ENCODE measurements around the gene CLEC11A. TPM values are rescaled to one million over a fixed set of nuclear protein-coding genes. Genes with fewer than 3 reads are reported as not detected.

CLEC11A gene
- total RNA-seq, 1 donor from 2014 or later: 25.0 TPM

DNA sequence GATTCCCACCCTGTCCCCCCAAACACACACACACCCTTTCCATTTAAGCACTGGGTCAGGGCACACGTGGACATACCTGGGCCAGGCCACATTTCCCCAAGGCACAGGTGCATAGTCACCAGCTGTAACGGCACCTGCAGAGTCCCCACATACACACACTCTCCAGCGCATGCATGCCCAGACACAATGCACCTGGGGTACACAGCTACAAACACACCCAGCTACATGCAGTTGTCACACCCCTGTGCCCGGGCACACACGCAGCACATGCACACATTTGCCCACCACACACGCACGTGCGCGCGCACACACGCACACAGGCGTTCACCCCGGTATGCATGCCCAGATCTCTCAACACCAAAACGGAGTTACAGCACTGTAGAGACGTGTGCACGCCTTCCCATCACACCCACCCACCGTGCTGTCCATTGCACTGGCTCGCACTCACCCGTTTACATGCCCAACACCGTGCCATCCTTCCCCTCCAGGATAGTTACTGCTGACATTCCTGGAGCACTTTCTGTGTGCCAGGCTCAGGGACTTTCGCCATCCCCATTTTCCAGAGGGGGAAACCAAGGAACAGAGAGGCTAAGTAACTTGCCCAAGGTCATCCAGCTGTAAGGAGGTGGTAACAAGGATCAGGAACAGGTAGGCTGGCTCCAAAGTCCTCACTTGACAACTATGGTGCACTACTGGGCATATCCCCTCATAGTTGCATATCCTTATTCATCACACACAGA is 2.8 kb upstream of the CLEC11A start:
- intact Hi-C loops (cut with DNase I): no loop called here

DNA sequence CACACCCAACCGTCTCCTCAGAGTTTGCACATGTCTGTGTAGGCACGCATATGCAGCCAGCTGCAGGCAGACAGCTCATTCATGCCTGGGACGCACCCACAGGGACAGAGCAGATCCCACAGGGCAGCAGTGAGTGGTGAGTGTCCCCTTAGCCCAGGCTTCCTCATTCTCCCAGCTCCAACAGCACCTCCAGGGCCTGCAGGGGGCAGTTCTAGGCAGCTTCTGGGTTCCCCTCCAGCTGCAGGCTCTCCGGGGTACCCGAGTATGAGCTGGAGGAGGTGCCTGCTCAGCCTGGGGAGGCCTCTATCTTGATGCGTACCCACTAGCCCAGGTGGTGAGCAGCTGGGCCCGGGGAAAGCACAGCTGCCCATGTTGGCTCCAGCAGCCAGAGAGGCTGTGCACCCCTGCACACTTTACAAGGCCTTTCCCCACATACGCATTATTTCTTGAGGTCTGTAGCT is 2.2 kb upstream of the CLEC11A start:
- no peak for DNase-seq (ENCODE audit: extremely low spot score in 2 of 2)
- intact Hi-C loops (cut with DNase I): no loop called here
- H3K9me3 ChIP-seq: no peaks in the 10 kb centered on the region
- H3K27me3 ChIP-seq: no peaks in the 10 kb centered on the region
- TF ChIP-seq, protein P1, sequence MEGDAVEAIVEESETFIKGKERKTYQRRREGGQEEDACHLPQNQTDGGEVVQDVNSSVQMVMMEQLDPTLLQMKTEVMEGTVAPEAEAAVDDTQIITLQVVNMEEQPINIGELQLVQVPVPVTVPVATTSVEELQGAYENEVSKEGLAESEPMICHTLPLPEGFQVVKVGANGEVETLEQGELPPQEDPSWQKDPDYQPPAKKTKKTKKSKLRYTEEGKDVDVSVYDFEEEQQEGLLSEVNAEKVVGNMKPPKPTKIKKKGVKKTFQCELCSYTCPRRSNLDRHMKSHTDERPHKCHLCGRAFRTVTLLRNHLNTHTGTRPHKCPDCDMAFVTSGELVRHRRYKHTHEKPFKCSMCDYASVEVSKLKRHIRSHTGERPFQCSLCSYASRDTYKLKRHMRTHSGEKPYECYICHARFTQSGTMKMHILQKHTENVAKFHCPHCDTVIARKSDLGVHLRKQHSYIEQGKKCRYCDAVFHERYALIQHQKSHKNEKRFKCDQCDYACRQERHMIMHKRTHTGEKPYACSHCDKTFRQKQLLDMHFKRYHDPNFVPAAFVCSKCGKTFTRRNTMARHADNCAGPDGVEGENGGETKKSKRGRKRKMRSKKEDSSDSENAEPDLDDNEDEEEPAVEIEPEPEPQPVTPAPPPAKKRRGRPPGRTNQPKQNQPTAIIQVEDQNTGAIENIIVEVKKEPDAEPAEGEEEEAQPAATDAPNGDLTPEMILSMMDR (IDR thresholded peaks at IDR 0.05): no peak
- TF ChIP-seq POLR2A (IDR thresholded peaks at IDR 0.05) (no peak), POLR2AphosphoS5 (IDR thresholded peaks at IDR 0.05; ENCODE audit: insufficient read depth in 1 of 2, low read depth in 1 of 2) (no peak)
- H3K4me3 ChIP-seq: no peak overlapping the region
- H3K36me3 ChIP-seq: no peaks in the 10 kb centered on the region
- H3K27ac ChIP-seq: no peak overlapping the region
- H3K4me1 ChIP-seq: peaks cover 49% of the 10 kb centered on the region

More for the DNA sequence above, 2.8 kb upstream of the CLEC11A start:
- Histone ChIP-seq H3K27ac (no peak overlapping the region), H3K4me1 (peaks cover 43% of the 10 kb centered on the region), H3K9me3 (no peaks in the 10 kb centered on the region), H3K36me3 (no peaks in the 10 kb centered on the region), H3K27me3 (no peaks in the 10 kb centered on the region), H3K4me3 (no peak overlapping the region)
- TF ChIP-seq, protein P1 (IDR thresholded peaks at IDR 0.05): no peak
- no peak for TF ChIP-seq POLR2A (IDR thresholded peaks at IDR 0.05)
- TF ChIP-seq POLR2AphosphoS5 (IDR thresholded peaks at IDR 0.05; ENCODE audit: insufficient read depth in 1 of 2, low read depth in 1 of 2): no peak
- no peak for DNase-seq (ENCODE audit: extremely low spot score in 2 of 2)

DNA sequence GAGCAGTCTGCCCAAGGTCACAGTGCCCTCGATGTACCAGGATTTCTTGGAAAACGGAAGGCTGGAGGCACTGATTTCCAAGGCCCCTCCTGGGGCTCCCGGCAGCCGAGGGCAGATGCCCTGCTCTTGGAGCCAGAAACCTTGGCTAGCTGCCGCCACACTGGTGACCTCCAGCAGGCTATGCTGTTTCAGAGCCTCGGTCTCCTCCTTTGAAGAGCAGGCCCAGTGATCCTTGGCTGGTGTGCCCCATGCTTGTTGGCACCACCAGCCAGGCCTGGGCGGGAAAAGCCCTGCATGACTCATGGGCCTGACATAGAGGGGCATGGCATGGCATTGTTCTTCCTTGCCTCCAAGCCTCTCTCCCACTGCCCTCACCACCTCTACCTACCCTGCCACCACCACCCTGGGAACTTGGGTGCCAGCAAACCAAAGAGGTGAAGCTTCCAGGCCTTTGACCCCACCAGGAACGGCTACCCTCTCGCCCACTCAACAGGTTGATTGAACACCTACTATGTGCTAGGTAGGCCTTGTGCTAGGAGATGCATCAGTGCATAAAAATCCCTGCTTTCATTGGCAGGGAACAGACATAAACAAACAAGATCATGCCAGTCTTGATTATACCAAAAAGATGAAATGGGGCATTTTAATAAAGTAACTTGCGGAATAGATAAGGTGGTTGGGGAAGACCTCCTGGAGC is 1.6 kb upstream of the CLEC11A start:
- peaks cover 53% of the 10 kb centered on the region for H3K4me1 ChIP-seq
- no peak overlapping the region for H3K27ac ChIP-seq
- H3K9me3 ChIP-seq: no peaks in the 10 kb centered on the region
- DNase-seq (ENCODE audit: extremely low spot score in 2 of 2): no peak
- no peak overlapping the region for H3K4me3 ChIP-seq
- intact Hi-C loops (cut with DNase I): no loop called here
- TF ChIP-seq, protein P1 (IDR thresholded peaks at IDR 0.05): no peak
- no peak for TF ChIP-seq POLR2AphosphoS5 (IDR thresholded peaks at IDR 0.05; ENCODE audit: insufficient read depth in 1 of 2, low read depth in 1 of 2)
- TF ChIP-seq POLR2A (IDR thresholded peaks at IDR 0.05): no peak
- no peaks in the 10 kb centered on the region for H3K27me3 ChIP-seq
- H3K36me3 ChIP-seq: no peaks in the 10 kb centered on the region

DNA sequence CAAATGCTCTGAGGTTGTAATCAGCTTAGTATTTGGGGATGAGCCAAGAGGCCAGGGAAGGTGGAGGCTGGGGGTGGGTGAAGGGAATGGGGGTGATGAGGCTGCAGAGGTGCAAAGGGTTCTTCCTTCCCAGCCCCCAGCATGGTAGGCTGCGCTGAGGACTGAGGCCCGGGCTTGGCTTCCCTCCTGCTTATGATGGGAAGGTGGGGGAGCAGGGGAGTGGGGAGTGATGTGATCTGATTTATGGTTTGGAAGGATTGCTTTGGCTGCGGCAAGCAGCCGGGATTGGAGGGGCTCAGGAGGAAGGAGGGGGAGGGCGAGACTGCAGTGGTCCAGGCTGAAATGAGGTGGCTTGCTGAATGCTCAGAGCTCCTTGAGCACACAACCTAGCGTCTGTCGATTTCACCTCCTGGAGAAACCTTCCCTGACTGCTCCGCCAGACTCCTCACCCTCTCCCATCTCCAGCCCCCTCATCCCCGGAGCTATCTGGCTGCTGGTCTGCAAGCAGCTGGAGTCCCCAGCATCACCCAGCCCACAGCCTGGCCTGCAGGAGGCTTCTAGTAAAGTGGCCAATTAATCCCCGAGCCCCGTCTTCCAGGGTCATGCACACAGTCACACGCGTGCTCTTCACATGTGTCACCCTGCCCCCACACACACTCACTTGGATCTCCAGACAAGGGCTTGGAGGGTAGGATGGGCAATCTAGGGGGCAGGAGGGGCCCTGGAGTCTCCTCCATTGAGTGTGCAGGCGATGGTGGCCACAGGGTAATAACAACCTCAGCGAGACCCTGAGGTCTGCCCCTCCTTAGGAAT is 757 bp upstream of the CLEC11A start:
- no peaks in the 10 kb centered on the region for H3K9me3 ChIP-seq
- peaks cover 53% of the 10 kb centered on the region for H3K4me1 ChIP-seq
- H3K4me3 ChIP-seq: peak overlapping the region; percentile 72 to 78
- TF ChIP-seq POLR2A (IDR thresholded peaks at IDR 0.05): no peak
- no peak for TF ChIP-seq POLR2AphosphoS5 (IDR thresholded peaks at IDR 0.05; ENCODE audit: insufficient read depth in 1 of 2, low read depth in 1 of 2)
- TF ChIP-seq, protein P1 (IDR thresholded peaks at IDR 0.05): no peak
- intact Hi-C loops (cut with DNase I): no loop called here
- no peaks in the 10 kb centered on the region for H3K36me3 ChIP-seq
- no peak for DNase-seq (ENCODE audit: extremely low spot score in 2 of 2)
- peak overlapping the region; percentile 75 for H3K27ac ChIP-seq
- H3K27me3 ChIP-seq: no peaks in the 10 kb centered on the region
